Epidermal melanocyte (primary cell): ENCODE results near the gene MAFB.

ENCODE experiments used
- DNase-seq: peaks from one replicate; pipeline ENCODE4 v3.0.0; 2011; ENCODE audit warnings: low spot score; ENCODE audit not compliant: insufficient read length

The MAFB gene

DNA sequence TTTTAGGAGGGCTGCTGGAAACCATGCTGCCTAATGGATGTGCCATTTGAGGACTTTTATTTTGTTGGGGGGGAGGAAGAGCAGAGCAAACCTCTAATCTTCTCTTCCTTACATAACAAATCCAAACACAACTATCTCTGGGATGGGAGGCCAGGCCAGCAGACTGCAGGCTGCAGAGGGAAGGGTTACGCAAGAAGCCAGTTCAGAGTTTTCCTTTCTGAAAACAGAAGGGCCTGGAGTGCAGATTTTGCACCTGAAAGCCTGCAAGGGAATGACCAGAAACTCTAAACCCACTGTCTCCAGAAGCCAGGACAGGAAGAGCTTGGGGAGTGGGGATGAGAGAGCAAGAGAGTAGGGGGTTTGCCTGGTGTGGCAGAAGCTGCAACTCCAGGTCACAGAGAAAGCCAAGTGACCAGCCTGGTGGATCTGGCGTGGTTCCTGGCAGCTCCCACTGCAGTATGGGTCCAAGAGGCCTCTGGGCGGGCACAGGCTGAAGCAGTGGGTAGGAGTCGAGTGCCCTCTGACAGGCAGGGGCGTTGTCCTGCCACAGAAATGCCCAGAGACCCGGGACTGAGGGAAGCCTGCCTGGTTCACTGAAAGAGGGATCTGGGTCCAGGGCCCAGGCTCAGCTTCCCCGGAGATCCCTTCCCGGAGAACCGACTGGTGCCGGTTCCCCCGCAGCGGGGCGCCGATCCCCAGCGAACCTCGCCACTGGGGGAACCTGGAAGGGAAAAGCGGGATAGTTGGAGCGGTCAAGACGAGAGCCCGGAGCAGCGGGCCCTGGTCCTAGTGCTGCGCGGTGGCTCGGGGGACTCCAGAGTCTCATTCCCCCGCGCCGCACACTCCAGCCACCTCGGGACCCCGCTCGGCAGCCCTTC is 6.7 kb downstream of the MAFB start:
- peak; percentile 51 for DNase-seq

DNA sequence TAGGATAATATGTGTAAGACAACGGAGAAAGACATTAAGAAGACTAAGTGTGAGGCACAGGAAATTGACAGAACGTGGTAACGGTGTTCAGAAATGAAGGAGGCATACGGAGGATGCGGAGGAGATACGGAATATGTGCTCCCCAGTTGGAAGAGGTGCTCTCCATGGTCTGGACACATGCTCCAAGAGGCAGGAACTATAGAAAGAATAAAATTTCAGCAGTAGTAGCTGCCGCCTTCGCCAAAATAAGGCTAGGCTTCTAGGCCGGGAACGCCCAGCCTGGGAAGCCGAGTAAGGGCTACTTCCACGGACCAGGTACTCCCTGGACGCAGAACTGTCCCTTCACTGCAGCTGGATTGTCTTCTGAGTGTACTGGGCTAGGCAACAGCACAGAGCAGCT is 7.4 kb downstream of the MAFB start:
- no peak for DNase-seq

DNA sequence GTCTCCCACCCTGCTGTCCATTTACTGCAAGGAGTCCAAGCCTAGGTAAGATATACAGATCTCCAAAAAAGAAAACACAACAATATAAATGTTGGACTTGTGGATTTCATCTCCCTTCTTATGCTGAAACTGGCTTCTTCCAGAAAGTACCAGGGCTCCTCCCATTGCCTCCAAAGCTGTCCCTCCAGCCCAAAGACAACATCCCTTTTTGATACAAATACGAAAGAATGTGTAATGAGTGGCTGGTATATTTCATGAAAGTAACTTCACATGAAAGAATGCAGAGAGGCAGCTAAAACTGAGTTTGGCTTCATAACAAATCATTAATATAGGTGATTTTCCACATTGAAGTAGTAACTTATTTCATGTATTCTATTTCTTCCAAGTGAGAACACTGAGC is 7.9 kb downstream of the MAFB start:
- no peak for DNase-seq

DNA sequence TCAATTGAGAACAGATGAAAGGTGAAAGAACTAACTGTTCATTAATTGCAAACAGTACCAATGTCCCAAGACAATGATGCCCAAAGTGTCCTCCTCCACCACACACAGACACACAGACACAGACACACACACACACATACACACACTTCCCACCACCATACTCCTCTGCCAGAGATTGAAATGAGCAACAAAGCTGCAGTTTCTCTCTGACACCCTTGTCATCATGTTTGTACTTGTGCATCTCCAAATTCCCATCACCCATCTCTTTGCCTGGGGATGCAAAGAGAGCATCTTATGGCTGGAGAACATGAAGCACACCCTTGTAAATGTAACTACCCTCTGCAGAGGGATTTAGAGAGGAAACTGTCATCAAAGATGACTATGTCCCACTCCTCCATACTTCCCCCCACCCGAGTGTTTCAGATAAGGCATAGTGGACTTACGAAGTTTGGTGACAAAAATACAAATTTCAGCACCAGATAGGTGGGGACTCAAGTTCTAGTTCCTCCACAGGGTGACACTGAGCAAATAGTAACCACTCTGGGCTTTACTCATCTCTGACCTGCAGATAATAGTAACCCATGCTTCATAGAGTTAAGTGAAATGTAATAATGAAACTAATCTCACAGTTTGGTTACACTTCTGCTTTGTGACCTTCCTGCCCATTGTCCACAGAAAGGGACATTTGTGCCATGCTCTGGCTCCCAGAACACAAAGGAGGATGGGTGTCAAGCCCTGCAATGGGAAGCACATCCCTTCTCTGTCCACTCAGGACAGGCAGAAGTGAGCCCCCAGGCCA is 8.7 kb downstream of the MAFB start:
- no peak for DNase-seq

DNA sequence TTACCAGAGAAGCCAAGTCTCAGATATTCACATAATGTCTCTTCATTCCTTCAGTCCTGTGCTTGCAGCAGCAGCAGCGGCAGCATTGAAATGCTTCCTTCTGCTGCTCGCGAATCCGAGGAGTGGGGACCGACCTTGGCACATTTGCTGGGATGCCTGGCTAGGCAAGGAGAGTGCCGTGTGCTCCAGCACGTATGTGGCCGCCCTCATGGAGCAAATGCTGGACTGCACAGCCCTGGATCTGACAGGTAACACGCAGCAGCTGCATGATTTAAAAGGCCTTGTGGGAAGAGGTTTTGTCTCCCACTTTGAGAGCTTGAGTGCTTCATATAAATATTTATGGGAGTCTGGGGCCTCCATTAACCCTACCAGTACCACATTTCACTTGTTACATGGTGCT is 9.9 kb downstream of the MAFB start:
- DNase-seq = no peak

DNA sequence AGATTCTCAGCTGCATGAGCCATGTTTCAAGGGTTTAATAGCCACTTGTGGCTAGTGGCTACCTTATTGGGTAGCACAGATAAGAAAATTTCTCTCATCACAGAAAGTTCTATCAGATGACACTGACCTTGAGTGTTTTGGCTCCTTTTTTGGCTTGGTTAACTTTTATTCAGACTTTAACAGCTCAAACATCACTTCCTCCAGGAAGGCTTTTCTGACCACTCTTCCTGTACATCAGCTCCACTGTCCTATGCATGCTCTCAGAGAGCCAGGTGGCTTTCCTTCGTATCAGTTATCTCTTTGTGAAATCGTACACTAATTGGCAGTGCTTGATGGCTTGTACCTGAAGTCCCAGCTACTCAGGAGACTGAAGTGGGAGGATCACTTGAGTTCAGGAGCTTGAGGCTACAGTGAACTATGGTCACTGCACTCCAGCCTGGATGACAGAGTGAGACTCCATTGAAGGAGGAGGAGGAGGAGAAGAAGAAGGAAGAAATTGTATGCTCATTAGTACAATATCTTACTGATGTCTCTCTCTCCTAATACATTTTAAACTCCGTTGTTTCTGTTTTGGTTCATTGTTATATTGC is 10.7 kb downstream of the MAFB start:
- DNase-seq = no peak

DNA sequence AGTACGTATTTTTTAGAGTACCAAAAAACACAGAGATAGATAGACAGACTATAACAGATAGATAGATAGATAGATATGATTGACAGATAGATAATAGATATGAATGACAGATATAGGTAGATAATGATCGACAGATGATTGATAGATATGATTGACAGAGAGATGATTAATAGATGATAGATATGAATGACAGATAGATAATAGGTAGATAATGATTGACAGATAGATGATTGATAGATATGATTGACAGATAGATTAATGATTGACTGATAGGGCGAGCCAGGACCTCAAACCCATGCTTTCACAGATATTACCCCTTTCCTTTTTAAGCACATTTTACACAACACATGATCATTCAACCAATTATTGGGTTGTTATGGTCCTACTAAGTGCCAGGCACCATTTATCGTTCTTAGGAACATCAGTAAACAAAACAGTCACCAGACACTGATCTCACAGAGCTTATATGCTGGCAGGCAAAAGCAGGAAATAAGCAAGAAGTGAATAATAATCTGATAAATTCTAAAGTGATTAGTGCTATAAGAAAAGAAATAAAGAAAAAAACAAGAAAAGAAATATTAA is 11.6 kb downstream of the MAFB start:
- DNase-seq = no peak

DNA sequence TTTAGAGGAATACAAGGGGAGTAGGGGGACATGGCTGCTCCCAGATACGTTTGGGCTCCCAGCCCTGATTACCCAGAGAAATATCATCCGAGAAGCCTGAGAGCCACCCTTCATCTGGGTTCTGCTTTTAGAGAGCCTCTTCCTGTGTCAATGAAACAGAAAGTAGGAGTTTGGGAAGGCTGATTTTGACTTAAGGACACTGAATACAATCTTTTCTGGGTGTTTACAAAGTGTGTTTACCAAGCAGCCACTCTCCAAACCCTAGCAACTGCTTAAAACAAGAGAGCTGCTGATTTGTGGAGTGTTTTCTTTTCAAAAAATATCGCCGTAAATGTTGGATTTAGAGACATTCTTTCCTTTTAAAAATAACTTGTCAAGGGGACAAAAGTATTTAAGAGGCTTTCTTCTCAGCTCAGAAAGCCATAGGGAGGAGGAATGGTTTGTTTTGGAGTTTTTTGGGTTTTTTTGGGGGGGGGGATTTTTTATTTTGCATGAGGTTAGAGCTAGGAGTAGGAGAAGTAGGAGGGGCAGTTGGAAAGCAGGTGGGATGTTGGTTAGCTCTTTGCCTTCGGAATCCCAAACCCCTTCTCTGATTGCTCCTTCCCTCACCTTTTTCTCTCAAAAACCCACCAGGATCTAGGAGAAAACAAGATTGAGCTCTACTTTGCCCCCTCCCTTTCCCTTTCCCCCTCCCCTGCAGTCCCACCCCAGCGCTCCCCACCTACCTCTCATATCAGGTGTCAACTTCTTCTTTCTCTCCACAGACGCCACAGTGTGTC is 12.4 kb downstream of the MAFB start:
- DNase-seq = no peak

DNA sequence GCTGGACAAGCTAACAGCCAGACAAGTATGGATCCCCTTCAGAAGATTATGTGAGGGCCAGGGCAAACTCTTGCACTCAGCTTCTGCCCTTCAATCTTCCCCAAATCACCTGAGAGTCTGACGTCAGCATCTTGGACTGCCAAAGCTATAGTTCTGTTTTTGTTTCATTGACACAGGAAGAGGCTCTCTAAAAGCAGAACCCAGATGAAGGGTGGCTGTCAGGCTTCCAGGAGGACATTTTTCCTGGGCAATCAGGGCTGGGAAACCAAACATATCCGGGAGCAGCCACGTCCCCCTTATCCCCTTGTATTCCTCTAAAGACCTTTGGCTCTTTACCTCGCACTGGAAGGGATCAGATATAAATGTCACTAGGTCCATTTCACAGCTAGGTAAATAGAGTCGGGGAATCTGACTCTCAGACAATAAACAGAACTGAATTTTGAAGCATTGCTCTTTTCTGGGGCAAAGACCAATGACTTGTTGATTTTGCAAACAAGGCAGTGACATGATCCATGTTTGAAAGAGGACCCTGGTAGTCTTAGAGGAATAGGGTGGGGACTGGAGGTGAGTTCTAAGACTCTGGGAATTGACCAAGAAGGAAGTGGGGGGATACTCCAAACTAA is 13.3 kb downstream of the MAFB start:
- no peak for DNase-seq

DNA sequence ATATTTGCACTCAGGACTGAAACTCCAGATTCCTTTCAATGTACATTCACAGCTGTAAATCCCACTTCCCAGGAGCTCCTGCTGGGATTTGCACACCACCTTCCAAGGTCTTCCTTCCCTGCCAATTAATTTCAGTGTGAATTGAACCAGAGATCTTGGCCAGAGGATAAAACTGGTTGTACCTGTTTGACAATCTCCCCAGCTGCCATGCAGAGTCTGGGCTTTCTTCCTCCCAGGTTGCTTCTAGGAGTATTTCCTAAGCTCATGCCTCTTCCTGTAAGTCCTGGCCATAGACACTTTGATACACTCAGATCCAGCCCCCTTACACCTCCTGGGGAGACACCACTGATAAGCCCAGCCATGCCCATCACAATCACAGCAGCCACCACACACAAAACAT is 15.6 kb downstream of the MAFB start:
- DNase-seq = no peak

DNA sequence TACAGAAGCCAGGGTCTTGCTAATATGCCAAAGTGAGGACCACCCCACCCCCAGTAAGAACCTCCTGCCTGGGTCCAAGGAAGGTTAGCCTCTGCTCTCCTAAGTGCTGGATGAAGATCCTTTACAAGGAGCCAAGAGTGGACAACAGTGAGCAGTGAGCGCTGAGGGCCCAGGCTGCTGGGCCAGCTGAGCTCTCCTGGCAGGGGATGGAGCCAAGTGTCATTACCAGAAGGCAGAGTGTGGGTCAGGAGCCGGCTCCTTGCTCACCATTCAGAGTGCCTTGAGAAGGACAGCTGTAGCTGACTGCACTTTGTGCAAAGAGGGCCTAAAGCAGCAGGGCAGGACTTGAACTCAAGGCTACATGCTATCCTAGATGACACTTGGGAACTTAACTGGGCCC is 16.9 kb downstream of the MAFB start:
- DNase-seq = no peak

DNA sequence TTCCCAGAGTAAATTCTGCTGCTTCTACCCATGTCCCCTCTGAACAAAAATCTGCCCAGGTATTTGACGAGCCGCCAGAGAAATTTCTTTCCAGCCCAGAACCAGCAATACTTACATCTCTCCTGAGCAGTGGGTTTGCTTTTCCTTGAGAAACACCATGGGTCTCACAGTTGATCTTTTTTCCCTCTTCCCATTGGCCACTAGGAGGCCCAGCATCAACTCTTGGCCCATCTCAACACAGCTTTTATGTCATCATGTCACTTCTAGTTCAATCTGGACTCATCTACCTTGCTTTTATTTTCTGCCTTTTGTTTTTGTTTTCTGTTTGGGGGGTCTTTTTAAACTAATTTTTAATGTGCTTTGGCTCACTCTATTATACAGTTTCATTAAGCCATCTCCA is 18.8 kb downstream of the MAFB start:
- DNase-seq = no peak

DNA sequence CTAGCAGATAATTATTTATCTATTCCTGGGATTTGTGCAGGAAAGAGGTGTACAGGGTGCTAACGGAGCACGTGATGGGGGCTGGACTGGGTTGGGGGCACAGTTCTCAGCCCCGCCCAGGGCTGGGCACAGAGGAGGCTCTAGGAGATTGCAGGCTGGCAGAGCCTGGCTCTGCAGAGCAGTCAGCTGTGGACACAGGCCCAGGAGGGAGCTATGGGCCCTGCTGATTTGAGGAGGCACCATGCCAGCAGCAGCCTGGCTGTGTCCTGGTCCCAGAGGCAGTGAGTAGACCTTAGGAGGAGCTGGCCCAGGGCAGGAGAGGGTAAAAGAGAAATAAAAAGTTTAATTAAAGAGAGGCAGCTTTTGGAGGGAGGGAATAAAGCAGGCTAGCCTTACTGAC is 19.3 kb downstream of the MAFB start:
- DNase-seq = no peak

DNA sequence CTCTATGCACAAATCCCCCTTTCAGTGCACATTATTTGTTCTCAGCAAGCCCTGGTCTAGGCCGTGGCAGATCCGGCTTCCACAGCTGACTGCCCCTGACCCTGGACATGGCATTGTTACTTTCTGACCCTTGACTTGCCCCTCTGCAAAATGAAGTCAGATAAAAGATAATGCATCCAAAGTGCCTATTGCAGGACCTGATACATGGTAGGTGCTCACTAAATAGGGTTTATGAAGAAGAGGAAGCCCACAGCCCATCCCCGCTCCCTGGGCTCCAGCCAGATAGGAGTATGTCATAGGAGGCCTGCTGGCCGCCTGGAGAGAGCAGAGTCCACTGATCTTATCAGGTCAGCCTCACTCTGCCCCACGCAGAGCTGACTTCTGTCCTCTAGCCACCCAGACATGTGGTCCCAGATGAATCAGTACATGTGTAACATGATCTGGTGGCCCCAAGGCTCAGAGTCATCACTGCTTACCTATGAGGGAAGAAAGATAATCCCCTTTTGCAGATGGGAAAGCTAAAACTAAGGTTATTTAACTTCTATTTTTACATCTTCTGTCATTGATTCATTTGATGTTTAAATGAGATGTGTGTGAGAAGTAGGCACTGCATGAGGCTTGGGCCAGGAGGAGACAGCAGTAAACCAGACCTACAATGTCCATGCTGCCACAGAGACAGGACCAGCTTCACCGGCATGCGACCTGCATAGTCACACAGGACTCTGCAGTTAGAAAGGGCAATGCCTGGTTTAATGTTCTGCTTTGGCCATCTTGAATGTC is 20.4 kb downstream of the MAFB start:
- DNase-seq = no peak

DNA sequence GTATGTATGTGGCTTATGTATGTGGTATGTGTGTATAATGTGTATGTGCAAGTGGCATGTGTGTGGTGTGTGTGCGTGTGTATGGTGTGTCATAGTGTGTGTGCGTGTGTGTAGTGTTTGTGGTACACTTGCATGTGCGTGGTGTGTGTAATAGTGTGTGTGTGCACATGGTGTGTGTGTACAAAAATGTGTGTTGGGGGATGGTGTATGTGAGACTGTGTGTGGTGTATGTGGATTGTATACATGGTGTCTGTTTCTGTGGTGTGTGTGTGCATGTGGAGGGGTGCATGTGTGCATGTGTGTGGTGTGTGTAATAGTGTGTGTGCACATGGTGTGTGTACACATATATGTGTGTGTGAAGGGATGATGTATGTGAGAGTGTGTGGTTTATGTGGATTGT is 21.5 kb downstream of the MAFB start:
- no peak for DNase-seq

DNA sequence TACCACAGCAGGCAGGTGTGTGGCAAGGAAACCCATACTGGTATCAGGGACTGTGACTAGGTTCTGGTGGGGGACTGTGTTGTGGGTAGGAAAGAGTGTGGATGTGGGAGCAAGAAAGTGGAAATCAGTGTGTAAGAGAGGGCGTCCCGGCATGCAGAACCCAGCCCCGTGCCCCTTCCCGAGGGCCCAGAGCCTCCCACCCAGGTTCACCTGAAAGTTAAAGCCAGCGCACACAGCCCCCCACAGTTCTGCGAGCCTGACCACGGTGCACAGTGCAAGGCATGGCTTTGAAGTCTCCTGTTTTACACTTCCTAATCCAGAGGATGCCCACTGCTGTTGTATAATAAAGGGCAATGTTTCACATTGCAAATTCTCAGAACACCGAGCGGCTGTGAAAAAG is 22.7 kb downstream of the MAFB start:
- DNase-seq = no peak

DNA sequence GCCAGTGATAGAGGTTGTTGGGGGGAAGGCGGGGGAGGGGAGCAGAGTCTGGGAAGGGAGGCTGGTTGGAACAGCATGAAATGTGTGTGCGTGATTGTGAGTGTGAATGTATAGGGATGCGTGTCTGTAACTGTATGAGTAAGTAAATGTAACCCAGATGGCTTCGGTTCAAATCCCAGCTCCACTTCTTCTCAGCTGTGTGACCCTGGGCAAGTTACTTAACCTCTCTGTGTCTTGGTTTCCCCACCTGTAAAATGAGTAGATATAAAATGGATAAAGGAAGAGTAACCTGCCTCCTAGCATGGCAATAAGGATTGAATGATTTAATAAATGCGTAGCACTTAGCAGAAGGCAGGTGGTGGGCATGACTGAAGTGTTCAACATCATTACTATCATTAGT is 24.1 kb downstream of the MAFB start:
- DNase-seq = no peak

DNA sequence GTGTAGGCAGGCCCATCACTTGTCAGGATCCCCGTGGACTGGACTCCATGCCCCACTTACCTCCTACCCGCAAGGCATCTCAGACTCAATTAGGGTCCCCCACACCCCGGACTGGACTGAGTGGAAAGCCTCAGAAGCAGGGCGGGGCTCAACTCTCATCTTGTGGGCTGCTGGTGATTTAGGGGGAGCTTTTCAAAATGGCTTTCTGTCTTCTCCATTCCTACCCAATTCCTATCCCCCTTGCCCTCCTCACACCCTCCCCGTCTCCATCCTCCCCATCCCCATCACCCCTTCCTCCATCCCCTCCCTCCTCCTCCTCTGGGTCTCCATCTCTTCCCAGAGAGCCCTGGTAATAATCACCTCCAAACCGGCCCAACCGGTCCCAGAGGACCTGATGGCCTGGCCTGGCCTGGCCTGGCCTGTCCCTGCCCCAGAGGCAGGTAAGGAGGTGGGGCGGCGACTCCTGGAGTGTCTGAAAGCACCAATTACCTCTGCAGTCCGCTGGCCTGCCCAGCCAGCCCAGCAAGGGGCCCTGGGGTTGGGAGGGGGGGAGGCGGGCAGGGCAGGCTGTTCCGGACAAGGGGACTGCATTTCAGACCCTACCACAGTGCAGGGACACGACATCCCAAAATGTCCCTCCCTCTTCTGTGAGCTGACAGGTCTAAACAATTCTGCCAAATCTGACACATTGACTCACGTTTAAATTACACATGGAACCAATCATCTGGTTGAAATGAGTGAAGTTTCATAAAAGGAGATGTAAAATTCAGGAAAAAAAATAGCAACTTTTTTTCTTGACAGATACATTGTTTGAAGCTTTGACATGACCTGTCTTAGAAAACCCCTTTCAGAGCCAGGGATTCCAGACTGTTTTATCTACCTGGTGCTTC is 24.8 kb downstream of the MAFB start:
- DNase-seq = no peak

DNA sequence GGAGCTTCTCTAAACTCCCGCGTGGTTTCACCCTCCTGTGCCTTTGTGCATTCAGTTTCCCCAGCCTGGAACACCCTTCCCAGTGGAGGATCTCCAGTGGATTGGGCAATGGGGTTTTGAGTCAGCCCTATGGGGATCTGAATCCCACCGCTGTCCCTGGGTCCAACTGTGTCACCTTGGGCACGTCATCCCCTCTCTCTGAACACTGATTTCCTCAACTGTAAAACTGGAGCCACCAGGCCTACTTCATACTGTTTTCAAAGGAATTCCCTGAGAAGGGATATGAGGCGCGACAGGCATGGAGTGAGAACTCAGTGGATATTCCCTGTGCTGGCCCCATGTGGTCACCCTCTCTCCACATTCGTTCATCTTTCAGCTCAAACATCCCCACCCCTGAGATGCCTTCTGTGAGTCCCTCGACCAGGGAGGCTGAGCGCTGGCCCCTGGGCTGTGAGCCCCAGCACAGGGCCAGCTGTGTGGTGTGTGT is 25.7 kb downstream of the MAFB start:
- DNase-seq = no peak
